GM23338 (cell line): Measurements from ENCODE around the gene SPATA31C2. TPM values are rescaled to one million over a fixed set of nuclear protein-coding genes. Genes with fewer than 3 reads are reported as not detected.
"Not testable (repeated sequence)": the region's sequence is repeated elsewhere in the genome, so short reads cannot be mapped to it uniquely, and the experiment has no call there.

Experiments
- ATAC-seq: fragments of 200-7000 bp; cut with Tn5 transposase; 3 replicates; pipeline ENCODE4 v1.9.1; 2020
- DNase-seq: peaks from one replicate; pipeline ENCODE4 v3.0.0-alpha.2; 2015; ENCODE audit warnings: low spot score
- H2AFZ ChIP-seq: fragments of 200-600 bp; sonication (generic); 2 replicates; pipeline ENCODE4 v1.8.0; 2016; ENCODE audit warnings: antibody characterized with exemption, mild to moderate bottlenecking, moderate library complexity
- H3F3A ChIP-seq: fragments of 200-600 bp; sonication (generic); replicated peaks from 2 replicates; pipeline ENCODE4 v1.8.0; 2017; ENCODE audit warnings: antibody characterized with exemption, mixed run types, low read depth
- H3K27ac ChIP-seq: fragments of 200-600 bp; sonication (generic); 2 replicates; pipeline ENCODE4 v1.6.1; 2016; ENCODE audit warnings: low read depth
- H3K27me3 ChIP-seq: fragments of 200-600 bp; sonication (generic); 2 replicates; pipeline ENCODE4 v1.8.0; 2016; ENCODE audit warnings: mild to moderate bottlenecking, mixed run types, moderate library complexity; ENCODE audit not compliant: insufficient read depth
- H3K36me3 ChIP-seq: fragments of 200-600 bp; sonication (generic); 2 replicates; pipeline ENCODE4 v1.8.0; 2016; ENCODE audit warnings: mild to moderate bottlenecking; ENCODE audit not compliant: insufficient read depth
- H3K4me1 ChIP-seq: fragments of 200-600 bp; sonication (generic); 2 replicates; pipeline ENCODE4 v1.8.0; 2016; ENCODE audit warnings: mild to moderate bottlenecking, moderate library complexity; ENCODE audit not compliant: insufficient read depth
- H3K4me2 ChIP-seq: fragments of 200-600 bp; sonication (generic); 2 replicates; pipeline ENCODE4 v1.7.1; 2017; ENCODE audit warnings: mixed run types
- H3K4me3 ChIP-seq: fragments of 200-600 bp; sonication (generic); 2 replicates; pipeline ENCODE4 v1.6.1; 2016; ENCODE audit warnings: mixed run types
- H3K79me2 ChIP-seq: fragments of 200-600 bp; sonication (generic); replicated peaks from 2 replicates; pipeline ENCODE4 v1.8.0; 2017; ENCODE audit warnings: mild to moderate bottlenecking; ENCODE audit not compliant: insufficient read depth
- H3K9me2 ChIP-seq: fragments of 200-600 bp; sonication (generic); 2 replicates; pipeline ENCODE4 v1.8.0; 2017; ENCODE audit not compliant: insufficient read depth
- H4K20me1 ChIP-seq: fragments of 200-600 bp; sonication (generic); replicated peaks from 2 replicates; pipeline ENCODE4 v1.8.0; 2017; ENCODE audit warnings: mild to moderate bottlenecking; ENCODE audit not compliant: insufficient read depth
- H3K27ac Mint-ChIP-seq: 2 replicates; pipeline ENCODE4 v1.8.0; 2020; ENCODE audit warnings: inconsistent platforms, mild to moderate bottlenecking, moderate library complexity, mixed read lengths
- H3K27me3 Mint-ChIP-seq: 3 replicates; pipeline ENCODE4 v1.8.0; 2022; ENCODE audit warnings: low read depth, mild to moderate bottlenecking, moderate library complexity, mixed read lengths, inconsistent platforms; ENCODE audit not compliant: insufficient read depth, poor library complexity
- H3K36me3 Mint-ChIP-seq: 3 replicates; pipeline ENCODE4 v1.8.0; 2021; ENCODE audit warnings: low read depth, mild to moderate bottlenecking, inconsistent platforms, moderate library complexity, mixed read lengths
- H3K4me1 Mint-ChIP-seq: 3 replicates; pipeline ENCODE4 v1.8.0; 2020; ENCODE audit warnings: mild to moderate bottlenecking, inconsistent platforms, mixed read lengths
- H3K4me3 Mint-ChIP-seq: 3 replicates; pipeline ENCODE4 v1.8.0; 2021; ENCODE audit warnings: moderate library complexity, mild to moderate bottlenecking, inconsistent platforms, mixed read lengths
- H3K9me3 Mint-ChIP-seq: 3 replicates; pipeline ENCODE4 v1.8.0; 2020; ENCODE audit warnings: moderate library complexity, mild to moderate bottlenecking, inconsistent platforms, mixed read lengths
- CREB1 ChIP-seq: fragments of 250-450 bp; sonication (Bioruptor Pico); IDR thresholded peaks from 2 replicates; pipeline ENCODE4 v1.5.0; 2020; ENCODE audit warnings: low read depth, mild to moderate bottlenecking, moderate library complexity
- CTCF ChIP-seq, 2 experiments: fragments of 200-600 bp in 1 of 2; sonication (generic) in 1 of 2; conservative IDR thresholded peaks; 2 replicates each; pipeline versions ENCODE4 v1.5.1 to v1.6.1; 2016 to 2017; ENCODE audit warnings: antibody characterized with exemption in 2 of 2, low read depth in 2 of 2, mild to moderate bottlenecking in 2 of 2, moderate library complexity in 1 of 2
- EZH2phosphoT487 ChIP-seq: fragments of 200-600 bp; sonication (generic); IDR thresholded peaks from one replicate; pipeline ENCODE4 v1.8.1; 2018; ENCODE audit warnings: antibody characterized with exemption; ENCODE audit not compliant: unreplicated experiment
- JUNB ChIP-seq: IDR thresholded peaks from one replicate; pipeline ENCODE4 v1.6.1; 2016; ENCODE audit warnings: antibody characterized with exemption; ENCODE audit not compliant: unreplicated experiment
- NANOG ChIP-seq: IDR thresholded peaks from 2 replicates; pipeline ENCODE4 v1.6.1; 2016; ENCODE audit warnings: antibody characterized with exemption, borderline replicate concordance
- REST ChIP-seq: IDR thresholded peaks from one replicate; pipeline ENCODE4 v1.6.1; 2018; ENCODE audit warnings: antibody characterized with exemption; ENCODE audit not compliant: unreplicated experiment
- STAT1 ChIP-seq: IDR thresholded peaks from one replicate; pipeline ENCODE4 v1.6.1; 2016; ENCODE audit warnings: antibody characterized with exemption; ENCODE audit not compliant: unreplicated experiment
- ZNF114 ChIP-seq: fragments of 250-450 bp; sonication (Bioruptor Pico); IDR thresholded peaks from 2 replicates; pipeline ENCODE4 v1.5.0; 2020; ENCODE audit warnings: mild to moderate bottlenecking, moderate library complexity
- ZNF462 ChIP-seq: fragments of 250-450 bp; sonication (Bioruptor Pico); IDR thresholded peaks from 2 replicates; pipeline ENCODE4 v1.5.0; 2020; ENCODE audit warnings: mild to moderate bottlenecking, moderate library complexity
- polyA plus RNA-seq: library from polyadenylated mRNA; unstranded; fragments of >200 nt; fragmentation: Nextera tagmentation; extraction: Ambion mirVana; gene quantifications from 2 replicates; pipeline ENCODE4 v1.2.1, GENCODE V29; 2016
- total RNA-seq: library from RNA; depleted of rRNA; stranded (reverse); fragments of >200 nt; shearing (Covaris generic); gene quantifications from 2 replicates; pipeline ENCODE4 v1.2.3, GENCODE V29; 2014

Gene SPATA31C2
- total and polyA plus RNA-seq, 2 experiments from 2014 or later: 0.08 to 0.35 TPM

- H3K4me2 ChIP-seq, H3K9me2 ChIP-seq, H3K4me1 ChIP-seq, H3K36me3 ChIP-seq, H3K9me3 Mint-ChIP-seq, H3K4me3 ChIP-seq, H4K20me1 ChIP-seq, H3K27ac ChIP-seq, H3K4me3 Mint-ChIP-seq, H3F3A ChIP-seq, H2AFZ ChIP-seq, H3K4me1 Mint-ChIP-seq, H3K27me3 Mint-ChIP-seq, H3K36me3 Mint-ChIP-seq, DNase-seq, H3K27me3 ChIP-seq, H3K27ac Mint-ChIP-seq, H3K79me2 ChIP-seq, ATAC-seq: not testable (repeated sequence)
Measured at GRCh38 chr9:88113156-88114130, 24.8 kb downstream of the SPATA31C2 start.

- TF ChIP-seq EZH2phosphoT487 (no peak), NANOG (no peak), ZNF114 (CRISPR knock-in tag) (no peak), ZNF462 (CRISPR knock-in tag) (no peak), JUNB (no peak), STAT1 (no peak), CREB1 (no peak), CTCF (conservative IDR thresholded peaks at IDR 0.05; ENCODE audit: low read depth in 2 of 2) (no peak), REST (no peak)
- peaks cover 2% of the 10 kb centered on the region for H3K27me3 Mint-ChIP-seq
- H2AFZ ChIP-seq: no peak overlapping the region
- no peaks in the 10 kb centered on the region for H3K9me2 ChIP-seq
- H3K79me2 ChIP-seq: no peaks in the 10 kb centered on the region
- H3K4me3 Mint-ChIP-seq: no peak overlapping the region
- no peak overlapping the region for H3K4me3 ChIP-seq
- no peaks in the 10 kb centered on the region for H4K20me1 ChIP-seq
- H3K27me3 ChIP-seq: no peaks in the 10 kb centered on the region
- no peak overlapping the region for H3K27ac ChIP-seq
- no peak overlapping the region for H3K4me2 ChIP-seq
- H3K36me3 ChIP-seq: no peaks in the 10 kb centered on the region
- no peak for DNase-seq
- H3F3A ChIP-seq: no peaks in the 10 kb centered on the region
- H3K27ac Mint-ChIP-seq: no peak overlapping the region
- no peaks in the 10 kb centered on the region for H3K36me3 Mint-ChIP-seq
- H3K4me1 ChIP-seq: no peaks in the 10 kb centered on the region
- no peaks in the 10 kb centered on the region for H3K9me3 Mint-ChIP-seq
- ATAC-seq: no peak
- no peaks in the 10 kb centered on the region for H3K4me1 Mint-ChIP-seq
Measured at GRCh38 chr9:88110026-88110425, 28.2 kb downstream of the SPATA31C2 start.
